Measurements from ENCODE around the gene SNED1.

SNED1 gene

GRCh38 chr2:240988146-240988545, 10.3 kb upstream of the SNED1 start:
- Histone ChIP-seq H3K27me3 (peaks cover 0 to 31% of the 10 kb centered on the region in 2 donors), H3K4me1 (peaks cover 0 to 50% (median 40%) of the 10 kb centered on the region in 4 donors), H3K9me3 (peaks cover 0 to 15% (median 9%) of the 10 kb centered on the region in 3 donors), H3K4me3 (no peak overlapping the region), H3K27ac (peak overlapping the region; percentile 2 to 8), H3K36me3 (no peaks in the 10 kb centered on the region)
- no peak for TF ChIP-seq CTCF (IDR thresholded peaks at IDR 0.05)
- intact Hi-C loops (cut with DNase I; ENCODE audit: low total_unique reads): no loop called here
- peak; percentile 18 to 63 for DNase-seq

- peaks cover 0 to 50% (median 37%) of the 10 kb centered on the region in 4 donors for H3K4me1 ChIP-seq
Observed at GRCh38 chr2:240988571-240989271, 9.7 kb upstream of the SNED1 start.

GRCh38 chr2:240989451-240990265, 8.8 kb upstream of the SNED1 start:
- Histone ChIP-seq H3K27me3 (peaks cover 0 to 25% of the 10 kb centered on the region in 2 donors), H3K9me3 (peaks cover 0 to 15% (median 9%) of the 10 kb centered on the region in 3 donors), H3K4me1 (peaks cover 0 to 58% (median 38%) of the 10 kb centered on the region in 4 donors), H3K4me3 (no peak overlapping the region), H3K36me3 (no peaks in the 10 kb centered on the region), H3K27ac (no peak overlapping the region)
- intact Hi-C loops (cut with DNase I; ENCODE audit: low total_unique reads): no loop called here
- peak; percentile 29 to 64 for DNase-seq
- peak in 1 of 2 experiments; percentile 27 for TF ChIP-seq CTCF (IDR thresholded peaks at IDR 0.05)

More at GRCh38 chr2:240988571-240989271, 9.7 kb upstream of the SNED1 start:
- peak; percentile 17 to 61 for DNase-seq
- H3K9me3 ChIP-seq: peaks cover 0 to 15% (median 9%) of the 10 kb centered on the region in 3 donors
- no peaks in the 10 kb centered on the region for H3K36me3 ChIP-seq
- H3K27ac ChIP-seq: no peak overlapping the region
- no peak overlapping the region for H3K4me3 ChIP-seq
- TF ChIP-seq CTCF (IDR thresholded peaks at IDR 0.05): no peak
- intact Hi-C loops (cut with DNase I; ENCODE audit: low total_unique reads): no loop called here
- H3K27me3 ChIP-seq: peaks cover 0 to 27% of the 10 kb centered on the region in 2 donors

- DNase-seq: no peak
- H3K27ac ChIP-seq: no peak overlapping the region
- peaks cover 0 to 15% (median 9%) of the 10 kb centered on the region in 3 donors for H3K9me3 ChIP-seq
- intact Hi-C loops (cut with DNase I; ENCODE audit: low total_unique reads): no loop called here
- H3K27me3 ChIP-seq: peaks cover 0 to 25% of the 10 kb centered on the region in 2 donors
- H3K4me1 ChIP-seq: peaks cover 0 to 63% (median 41%) of the 10 kb centered on the region in 4 donors
- no peak overlapping the region for H3K4me3 ChIP-seq
- H3K36me3 ChIP-seq: no peaks in the 10 kb centered on the region
- no peak for TF ChIP-seq CTCF (IDR thresholded peaks at IDR 0.05)
Observed at GRCh38 chr2:240990266-240990529, 8.2 kb upstream of the SNED1 start.

GRCh38 chr2:240990726-240991377, 7.6 kb upstream of the SNED1 start:
- no peak overlapping the region for H3K4me3 ChIP-seq
- intact Hi-C loops (cut with DNase I; ENCODE audit: low total_unique reads): no loop called here
- H3K9me3 ChIP-seq: peaks cover 0 to 15% (median 9%) of the 10 kb centered on the region in 3 donors
- no peak for TF ChIP-seq CTCF (IDR thresholded peaks at IDR 0.05)
- H3K27ac ChIP-seq: peak overlapping the region; percentile 69 to 77
- peaks cover 0 to 70% (median 44%) of the 10 kb centered on the region in 4 donors for H3K4me1 ChIP-seq
- peak; percentile 19 to 67 for DNase-seq
- H3K36me3 ChIP-seq: no peaks in the 10 kb centered on the region
- H3K27me3 ChIP-seq: peaks cover 0 to 25% of the 10 kb centered on the region in 2 donors
